ENCODE results near the gene CREB3L2. TPM values are rescaled to one million over a fixed set of nuclear protein-coding genes. Genes with fewer than 3 reads are reported as not detected.

The CREB3L2 gene
- polyA plus RNA-seq, 2 of the 4 experiments (the other 2 are of a cell fraction): 16.3 to 32.2 TPM

DNA sequence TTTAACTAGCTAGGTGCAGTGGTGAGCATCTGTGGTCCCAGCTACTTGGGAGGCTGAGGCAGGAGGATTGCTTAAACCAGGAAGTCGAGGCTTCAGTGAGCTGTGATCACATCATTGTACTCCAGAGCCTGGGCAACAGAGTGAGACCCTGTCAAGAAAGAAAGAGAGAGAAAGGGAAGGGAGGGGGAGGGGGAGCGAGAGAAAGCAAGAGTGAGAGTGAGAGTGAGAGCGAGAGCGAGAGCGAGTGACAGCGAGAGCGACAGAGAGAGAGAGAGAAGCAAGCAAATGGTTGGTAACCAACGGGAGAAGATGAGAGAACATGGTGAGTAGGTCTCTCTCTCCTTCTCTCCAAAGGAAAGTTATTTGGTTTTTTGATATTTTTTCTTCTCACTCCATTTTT, 85.3 kb downstream of the CREB3L2 start:
- H3K4me2 ChIP-seq: no peak overlapping the region
- ATAC-seq: no peak
- ChIA-PET POLR2A (interaction anchor here (0.6 kb wide), 1 partner anchor 32 kb away, joined by 3 read pairs; no protein-coding TSS in a partner anchor), CTCF (interaction anchor here (1.8 to 19.1 kb wide), 3 partner anchors 14 to 87 kb away, joined by 4 to 461 read pairs (median 40); partner anchors contain the start of gene CREB3L2)
- H3K27ac ChIP-seq: no peak overlapping the region
- peaks cover 3% of the 10 kb centered on the region; the same call in 1 of the 3 replicates for H3K4me1 ChIP-seq
- no peaks in the 10 kb centered on the region for H3K9me3 ChIP-seq
- DNase-seq (ENCODE audit: low read depth in 1 of 2, low spot score in 1 of 2): no peak
- TF ChIP-seq EP300 (IDR thresholded peaks at IDR 0.05) (no peak), HOXB13 (CRISPR knock-in tag; IDR thresholded peaks at IDR 0.05; ENCODE audit: low read depth) (no peak), EHMT2 (IDR thresholded peaks at IDR 0.05; ENCODE audit: low read depth) (no peak), JUNB (IDR thresholded peaks at IDR 0.05) (no peak), PHF8 (IDR thresholded peaks at IDR 0.05; ENCODE audit: borderline replicate concordance, low read depth) (no peak), GATA3 (IDR thresholded peaks at IDR 0.05; ENCODE audit: borderline replicate concordance) (no peak), CBX2 (IDR thresholded peaks at IDR 0.05; ENCODE audit: borderline replicate concordance, low read depth) (no peak), ZC3H11A (IDR thresholded peaks at IDR 0.05) (no peak), TP53 (CRISPR knock-in tag; IDR thresholded peaks at IDR 0.05) (no peak), KDM5A (IDR thresholded peaks at IDR 0.05) (no peak), ZFP36 (IDR thresholded peaks at IDR 0.05; ENCODE audit: borderline replicate concordance, partially characterized antibody) (no peak), JUN (IDR thresholded peaks at IDR 0.05) (no peak)
- TF ChIP-seq, protein P1, sequence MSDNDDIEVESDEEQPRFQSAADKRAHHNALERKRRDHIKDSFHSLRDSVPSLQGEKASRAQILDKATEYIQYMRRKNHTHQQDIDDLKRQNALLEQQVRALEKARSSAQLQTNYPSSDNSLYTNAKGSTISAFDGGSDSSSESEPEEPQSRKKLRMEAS (IDR thresholded peaks at IDR 0.05): no peak
- TF ChIP-seq, protein P2, sequence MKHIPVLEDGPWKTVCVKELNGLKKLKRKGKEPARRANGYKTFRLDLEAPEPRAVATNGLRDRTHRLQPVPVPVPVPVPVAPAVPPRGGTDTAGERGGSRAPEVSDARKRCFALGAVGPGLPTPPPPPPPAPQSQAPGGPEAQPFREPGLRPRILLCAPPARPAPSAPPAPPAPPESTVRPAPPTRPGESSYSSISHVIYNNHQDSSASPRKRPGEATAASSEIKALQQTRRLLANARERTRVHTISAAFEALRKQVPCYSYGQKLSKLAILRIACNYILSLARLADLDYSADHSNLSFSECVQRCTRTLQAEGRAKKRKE (CRISPR knock-in tag; IDR thresholded peaks at IDR 0.05; ENCODE audit: low read depth): no peak
- TF ChIP-seq, protein P3, sequence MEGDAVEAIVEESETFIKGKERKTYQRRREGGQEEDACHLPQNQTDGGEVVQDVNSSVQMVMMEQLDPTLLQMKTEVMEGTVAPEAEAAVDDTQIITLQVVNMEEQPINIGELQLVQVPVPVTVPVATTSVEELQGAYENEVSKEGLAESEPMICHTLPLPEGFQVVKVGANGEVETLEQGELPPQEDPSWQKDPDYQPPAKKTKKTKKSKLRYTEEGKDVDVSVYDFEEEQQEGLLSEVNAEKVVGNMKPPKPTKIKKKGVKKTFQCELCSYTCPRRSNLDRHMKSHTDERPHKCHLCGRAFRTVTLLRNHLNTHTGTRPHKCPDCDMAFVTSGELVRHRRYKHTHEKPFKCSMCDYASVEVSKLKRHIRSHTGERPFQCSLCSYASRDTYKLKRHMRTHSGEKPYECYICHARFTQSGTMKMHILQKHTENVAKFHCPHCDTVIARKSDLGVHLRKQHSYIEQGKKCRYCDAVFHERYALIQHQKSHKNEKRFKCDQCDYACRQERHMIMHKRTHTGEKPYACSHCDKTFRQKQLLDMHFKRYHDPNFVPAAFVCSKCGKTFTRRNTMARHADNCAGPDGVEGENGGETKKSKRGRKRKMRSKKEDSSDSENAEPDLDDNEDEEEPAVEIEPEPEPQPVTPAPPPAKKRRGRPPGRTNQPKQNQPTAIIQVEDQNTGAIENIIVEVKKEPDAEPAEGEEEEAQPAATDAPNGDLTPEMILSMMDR (IDR thresholded peaks at IDR 0.05): no peak
- no peak overlapping the region for H3K4me3 ChIP-seq
- FAIRE-seq: no peak
- WGBS (ENCODE audit: missing lambda C conversion rate): 87% methylated on average over 8 of the region's 8 CpGs

DNA sequence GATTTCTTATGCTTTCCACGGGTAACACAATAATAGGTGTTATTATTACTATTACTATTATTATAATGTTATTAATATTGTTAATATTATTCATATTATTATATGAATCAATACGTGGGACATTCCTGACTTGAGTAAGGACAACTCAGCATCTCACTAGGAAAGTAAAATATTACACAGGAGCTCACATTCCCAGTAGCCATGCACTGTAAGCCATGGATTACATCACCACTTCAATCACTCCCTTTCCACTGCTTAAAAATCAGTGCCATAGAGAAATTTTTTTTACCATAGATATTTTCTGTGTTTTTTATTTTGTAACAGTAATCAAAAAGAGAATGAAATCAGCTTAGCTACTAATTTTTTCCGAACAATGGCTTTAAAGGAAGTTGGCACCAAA, 86.6 kb downstream of the CREB3L2 start:
- no peak overlapping the region for H3K4me3 ChIP-seq
- ATAC-seq (no peak), DNase-seq (ENCODE audit: low read depth in 1 of 2, low spot score in 1 of 2) (no peak), FAIRE-seq (no peak)
- ChIA-PET POLR2A (no interaction called here), CTCF (interaction anchor here (1.8 to 19.1 kb wide), 3 partner anchors 12 to 88 kb away, joined by 4 to 461 read pairs (median 40); partner anchors contain the start of gene CREB3L2)
- 71% methylated on average over 3 of the region's 3 CpGs for WGBS (ENCODE audit: missing lambda C conversion rate)
- H3K27ac ChIP-seq: no peak overlapping the region
- no peaks in the 10 kb centered on the region for H3K9me3 ChIP-seq
- no peaks in the 10 kb centered on the region for H3K4me1 ChIP-seq
- TF ChIP-seq MAZ (IDR thresholded peaks at IDR 0.05; ENCODE audit: borderline replicate concordance, low read depth, low read length) (no peak), HEYL (CRISPR knock-in tag; IDR thresholded peaks at IDR 0.05) (no peak), HOXB5 (CRISPR knock-in tag; IDR thresholded peaks at IDR 0.05) (no peak)
- TF ChIP-seq, protein P2 (CRISPR knock-in tag; IDR thresholded peaks at IDR 0.05; ENCODE audit: low read depth): no peak
- H3K4me2 ChIP-seq: no peak overlapping the region

DNA sequence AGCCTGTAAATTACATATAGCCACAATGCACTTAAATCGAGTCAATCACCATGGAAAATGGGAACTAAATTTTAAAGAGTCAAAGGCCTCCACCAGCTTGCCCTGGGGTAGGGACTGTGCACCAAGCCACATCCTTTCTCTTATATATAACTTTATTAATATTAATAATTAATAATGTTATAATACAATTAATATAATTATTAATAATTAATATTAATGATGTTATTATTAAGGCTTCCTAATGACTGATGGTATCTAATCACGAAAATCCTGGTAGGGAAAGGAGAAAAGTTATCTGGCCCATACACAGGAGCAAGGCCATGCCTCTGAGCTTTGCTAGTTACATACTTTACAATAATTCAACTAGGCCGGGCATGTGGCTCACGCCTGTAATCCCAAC, 87.9 kb downstream of the CREB3L2 start:
- WGBS (ENCODE audit: missing lambda C conversion rate): 95% methylated on average over 4 of the region's 4 CpGs
- no peak for FAIRE-seq
- no peak for TF ChIP-seq CBX8 (IDR thresholded peaks at IDR 0.05)
- TF ChIP-seq HOXA7 (CRISPR knock-in tag; IDR thresholded peaks at IDR 0.05): no peak
- TF ChIP-seq CHD2 (IDR thresholded peaks at IDR 0.05; ENCODE audit: low read length, partially characterized antibody): no peak
- TF ChIP-seq, protein P4, sequence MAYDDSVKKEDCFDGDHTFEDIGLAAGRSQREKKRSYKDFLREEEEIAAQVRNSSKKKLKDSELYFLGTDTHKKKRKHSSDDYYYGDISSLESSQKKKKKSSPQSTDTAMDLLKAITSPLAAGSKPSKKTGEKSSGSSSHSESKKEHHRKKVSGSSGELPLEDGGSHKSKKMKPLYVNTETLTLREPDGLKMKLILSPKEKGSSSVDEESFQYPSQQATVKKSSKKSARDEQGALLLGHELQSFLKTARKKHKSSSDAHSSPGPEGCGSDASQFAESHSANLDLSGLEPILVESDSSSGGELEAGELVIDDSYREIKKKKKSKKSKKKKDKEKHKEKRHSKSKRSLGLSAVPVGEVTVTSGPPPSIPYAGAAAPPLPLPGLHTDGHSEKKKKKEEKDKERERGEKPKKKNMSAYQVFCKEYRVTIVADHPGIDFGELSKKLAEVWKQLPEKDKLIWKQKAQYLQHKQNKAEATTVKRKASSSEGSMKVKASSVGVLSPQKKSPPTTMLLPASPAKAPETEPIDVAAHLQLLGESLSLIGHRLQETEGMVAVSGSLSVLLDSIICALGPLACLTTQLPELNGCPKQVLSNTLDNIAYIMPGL (CRISPR knock-in tag; IDR thresholded peaks at IDR 0.05; ENCODE audit: borderline replicate concordance): no peak
- no peak for TF ChIP-seq NPAS2 (CRISPR knock-in tag; IDR thresholded peaks at IDR 0.05; ENCODE audit: borderline replicate concordance)
- no peak for TF ChIP-seq SREBF2 (IDR thresholded peaks at IDR 0.05)
- TF ChIP-seq, protein P5, sequence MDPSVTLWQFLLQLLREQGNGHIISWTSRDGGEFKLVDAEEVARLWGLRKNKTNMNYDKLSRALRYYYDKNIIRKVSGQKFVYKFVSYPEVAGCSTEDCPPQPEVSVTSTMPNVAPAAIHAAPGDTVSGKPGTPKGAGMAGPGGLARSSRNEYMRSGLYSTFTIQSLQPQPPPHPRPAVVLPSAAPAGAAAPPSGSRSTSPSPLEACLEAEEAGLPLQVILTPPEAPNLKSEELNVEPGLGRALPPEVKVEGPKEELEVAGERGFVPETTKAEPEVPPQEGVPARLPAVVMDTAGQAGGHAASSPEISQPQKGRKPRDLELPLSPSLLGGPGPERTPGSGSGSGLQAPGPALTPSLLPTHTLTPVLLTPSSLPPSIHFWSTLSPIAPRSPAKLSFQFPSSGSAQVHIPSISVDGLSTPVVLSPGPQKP (IDR thresholded peaks at IDR 0.05; ENCODE audit: low read depth, low read length): no peak
- TF ChIP-seq POLR2AphosphoS2 (conservative IDR thresholded peaks at IDR 0.05; ENCODE audit: low read length): no peak
- TF ChIP-seq, protein P6, sequence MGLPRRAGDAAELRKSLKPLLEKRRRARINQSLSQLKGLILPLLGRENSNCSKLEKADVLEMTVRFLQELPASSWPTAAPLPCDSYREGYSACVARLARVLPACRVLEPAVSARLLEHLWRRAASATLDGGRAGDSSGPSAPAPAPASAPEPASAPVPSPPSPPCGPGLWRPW (IDR thresholded peaks at IDR 0.05): no peak

More for the DNA sequence above, 87.9 kb downstream of the CREB3L2 start:
- no peak for DNase-seq (ENCODE audit: low read depth in 1 of 2, low spot score in 1 of 2)
- POLR2A ChIA-PET: no interaction called here
- no peak overlapping the region for H3K4me2 ChIP-seq
- no peaks in the 10 kb centered on the region for H3K9me3 ChIP-seq
- no peak overlapping the region for H3K4me3 ChIP-seq
- no peaks in the 10 kb centered on the region for H3K4me1 ChIP-seq
- no peak overlapping the region for H3K27ac ChIP-seq
- CTCF ChIA-PET: interaction anchor here (0.7 to 19.1 kb wide), 4 partner anchors 10 to 89 kb away, joined by 3 to 461 read pairs (median 22); partner anchors contain the start of gene CREB3L2
- ATAC-seq: no peak

Measured in A549 (cell line).